GM21529 (cell line): ENCODE data around the gene ZNFX1.
A peak's percentile ranks its signal among the peaks of the same experiment; 100 is the strongest.
"Not testable (repeated sequence)": the region's sequence is repeated elsewhere in the genome, so short reads cannot be mapped to it uniquely, and the experiment has no call there.

ENCODE experiments used
- ATAC-seq: cut with Tn5 transposase; IDR thresholded peaks from one replicate; pipeline ENCODE4 v1.9.1; 2021; ENCODE audit not compliant: unreplicated experiment

Gene ZNFX1

GRCh38 chr20:49252556-49253350 lies 25.1 kb downstream of the ZNFX1 start:
- no peak for ATAC-seq

DNA sequence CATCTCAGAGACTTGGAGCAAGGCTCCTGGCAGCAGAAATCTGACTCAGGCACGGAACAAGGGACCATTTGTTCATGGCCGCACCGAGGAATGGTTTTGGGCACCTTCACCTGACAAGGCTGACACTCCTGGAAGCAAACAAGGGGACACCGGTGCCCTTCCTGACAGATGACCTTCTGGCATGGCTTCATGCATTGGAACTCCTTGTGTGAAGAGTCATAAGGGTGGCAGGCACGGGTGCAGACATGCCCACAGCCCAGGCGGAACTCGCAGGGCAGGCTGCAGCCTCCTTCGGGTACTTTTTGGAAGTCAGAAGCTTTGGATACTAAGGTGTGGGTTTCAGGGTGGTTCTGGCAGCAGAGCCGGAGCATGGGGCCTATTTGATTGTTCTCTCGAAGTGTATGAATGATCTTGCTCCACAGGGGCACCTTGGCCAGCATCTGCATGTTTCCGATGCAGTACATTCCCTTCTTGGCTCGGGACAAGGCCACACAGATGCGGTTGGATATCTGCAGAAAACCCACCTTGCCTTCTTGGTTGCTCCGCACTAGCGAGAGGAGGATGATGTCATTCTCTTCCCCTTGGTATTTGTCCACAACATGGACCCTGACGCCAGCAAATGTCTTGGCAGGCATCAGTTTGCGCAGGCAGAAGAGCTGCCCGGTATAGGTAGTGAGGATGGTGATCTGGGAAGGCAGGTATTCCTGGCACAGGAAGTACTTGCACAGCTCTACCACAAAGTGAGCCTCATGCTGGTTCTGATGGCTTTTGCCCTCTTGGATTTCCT lies 28.8 kb downstream of the ZNFX1 start:
- no peak for ATAC-seq

GRCh38 chr20:49248301-49248700 lies 29.6 kb downstream of the ZNFX1 start:
- ATAC-seq, result no peak

GRCh38 chr20:49247792-49248191 lies 30.1 kb downstream of the ZNFX1 start:
- no peak for ATAC-seq

DNA sequence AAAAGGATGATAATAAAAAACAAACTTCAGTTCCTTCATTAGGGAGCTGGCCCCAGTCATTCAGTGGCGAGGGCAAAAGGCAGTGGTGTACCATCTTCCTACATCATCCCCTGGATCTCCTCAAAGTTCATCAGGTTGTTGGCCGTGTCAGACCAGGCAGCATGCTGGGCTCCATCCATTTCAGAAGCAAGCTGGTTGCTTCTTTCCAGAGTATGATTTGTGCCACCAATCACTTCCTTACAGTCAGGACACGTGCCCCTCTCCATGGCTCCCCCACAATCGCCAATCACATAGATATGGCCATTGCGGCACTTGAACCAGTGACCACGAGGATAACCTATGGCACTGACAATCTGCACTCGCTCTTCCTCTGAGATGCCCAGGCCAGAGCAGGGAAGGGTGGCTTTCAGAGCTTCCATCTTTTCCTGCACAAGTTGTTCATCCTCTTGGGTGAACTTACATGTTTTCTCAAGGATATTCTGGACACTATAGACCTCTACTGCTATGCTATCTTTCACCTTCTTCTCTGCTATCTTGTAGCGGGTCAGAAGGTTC lies 30.6 kb downstream of the ZNFX1 start:
- ATAC-seq, result no peak

DNA sequence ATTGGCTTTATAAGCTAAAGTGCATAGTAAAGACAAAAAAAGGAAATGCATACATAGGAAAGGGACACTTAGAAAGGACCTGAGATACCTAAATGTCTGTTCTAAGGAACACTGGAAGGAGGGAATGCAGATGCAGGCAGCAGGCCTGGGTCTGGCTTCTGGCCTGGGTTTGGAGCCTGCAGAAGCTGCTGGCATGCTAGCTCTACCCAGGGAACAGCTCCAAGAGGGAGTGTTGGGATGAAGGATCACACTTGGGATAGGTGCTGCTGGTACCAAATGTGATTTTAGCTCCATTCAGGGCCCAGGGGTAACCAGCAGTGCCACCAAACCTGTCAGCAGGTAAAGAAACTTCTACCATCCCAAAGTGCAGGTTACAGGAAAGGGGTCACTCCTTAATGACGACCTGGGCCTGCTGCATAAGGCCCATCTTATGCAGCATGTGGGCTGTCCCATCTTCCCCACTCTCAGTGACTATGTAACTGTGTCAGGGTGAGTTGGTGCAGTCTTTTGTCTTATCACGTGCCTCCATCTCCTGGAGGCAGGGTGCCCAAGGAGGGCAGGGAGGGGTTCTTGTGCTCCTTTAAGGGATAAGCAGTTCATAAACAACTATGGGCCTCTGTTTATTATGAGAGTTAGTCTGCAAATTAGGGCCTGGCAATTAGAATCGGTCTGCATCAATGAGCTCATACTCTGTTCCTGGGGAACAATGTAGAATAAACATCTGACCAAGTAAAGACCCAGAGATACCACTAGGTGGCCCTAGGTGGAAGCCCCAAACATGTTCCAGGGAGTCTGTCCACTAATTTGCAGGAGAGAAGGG lies 31.7 kb downstream of the ZNFX1 start:
- ATAC-seq, result no peak

DNA sequence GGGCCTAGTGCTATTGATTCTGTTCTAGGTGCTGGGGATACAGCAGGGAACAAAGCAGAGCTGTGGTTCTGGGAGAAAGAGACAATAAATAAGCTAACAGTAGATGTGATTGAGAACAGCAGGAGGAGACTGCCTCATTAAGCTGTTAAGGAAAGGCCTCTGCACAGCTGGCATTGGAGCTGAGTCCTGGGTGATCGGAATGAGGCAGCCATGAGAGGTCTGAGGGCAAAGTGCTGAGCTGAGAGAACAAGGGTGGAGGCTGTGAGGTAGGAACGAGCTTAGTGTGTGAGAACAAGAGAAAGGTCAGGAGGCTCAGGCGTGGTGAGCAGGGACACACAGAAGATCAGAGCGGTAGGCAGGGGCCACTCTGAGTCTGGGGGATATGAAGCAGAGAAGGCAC lies 40.3 kb downstream of the ZNFX1 start:
- no peak for ATAC-seq

GRCh38 chr20:49236301-49236700 lies 41.6 kb downstream of the ZNFX1 start:
- no peak for ATAC-seq

- no peak for ATAC-seq
These were observed 43.0 kb downstream of the ZNFX1 start for GRCh38 chr20:49234831-49235230.

DNA sequence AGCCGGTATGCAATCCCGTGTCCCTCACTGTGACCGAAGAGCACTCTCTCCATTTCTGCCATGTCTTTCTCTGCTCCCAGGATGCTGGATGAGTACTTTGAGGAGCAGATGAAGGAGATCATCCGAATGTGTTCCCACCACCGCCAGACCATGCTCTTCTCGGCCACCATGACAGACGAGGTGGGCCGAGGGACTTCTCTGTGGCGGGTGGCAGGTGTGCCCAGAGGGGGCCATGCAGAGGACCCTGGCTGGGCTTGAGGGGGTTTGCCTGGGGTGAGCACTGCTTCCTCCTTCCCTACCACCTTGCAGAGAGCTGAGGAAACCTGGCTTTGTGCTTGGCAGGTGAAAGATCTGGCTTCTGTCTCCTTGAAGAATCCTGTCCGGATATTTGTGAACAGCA lies 44.6 kb downstream of the ZNFX1 start:
- no peak for ATAC-seq

DNA sequence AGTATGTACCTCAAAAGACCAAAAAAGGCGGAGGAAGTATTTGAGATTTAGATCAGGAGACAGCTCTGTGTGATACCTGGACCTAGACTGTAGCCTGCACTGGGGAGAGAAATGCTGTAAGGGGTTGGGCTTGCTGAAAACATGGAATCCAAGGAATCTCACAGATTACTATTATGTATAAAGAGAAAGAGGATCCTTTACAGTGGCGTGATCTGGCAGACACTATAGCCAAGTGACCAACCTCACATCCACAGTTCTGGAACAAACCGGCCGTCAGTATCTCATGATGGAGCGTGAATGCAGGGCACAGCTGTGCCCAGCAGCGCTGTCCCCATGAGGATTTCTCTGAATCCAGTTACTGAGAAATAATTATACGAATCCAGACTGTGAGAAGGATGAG lies 46.4 kb downstream of the ZNFX1 start:
- no peak for ATAC-seq

- ATAC-seq, result no peak
These were observed 47.2 kb downstream of the ZNFX1 start for GRCh38 chr20:49230561-49231133.

DNA sequence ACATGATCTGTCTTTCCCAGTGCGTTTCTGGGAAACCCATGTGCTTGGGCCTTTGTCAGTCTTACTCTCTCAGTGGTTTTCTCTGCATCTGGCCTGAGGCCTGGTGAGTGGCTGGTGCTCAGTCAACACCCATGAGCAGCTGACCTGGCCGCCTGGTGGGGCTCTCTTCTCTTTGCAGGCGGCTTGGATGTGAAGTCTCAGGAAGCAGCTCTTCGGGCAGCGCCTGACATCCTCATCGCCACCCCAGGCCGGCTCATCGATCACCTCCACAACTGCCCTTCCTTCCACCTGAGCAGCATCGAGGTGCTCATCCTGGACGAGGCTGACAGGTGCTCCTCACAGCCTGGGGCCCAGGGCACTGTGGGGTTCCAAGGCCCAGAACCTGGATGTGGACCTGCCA lies 47.8 kb downstream of the ZNFX1 start:
- ATAC-seq, result no peak

DNA sequence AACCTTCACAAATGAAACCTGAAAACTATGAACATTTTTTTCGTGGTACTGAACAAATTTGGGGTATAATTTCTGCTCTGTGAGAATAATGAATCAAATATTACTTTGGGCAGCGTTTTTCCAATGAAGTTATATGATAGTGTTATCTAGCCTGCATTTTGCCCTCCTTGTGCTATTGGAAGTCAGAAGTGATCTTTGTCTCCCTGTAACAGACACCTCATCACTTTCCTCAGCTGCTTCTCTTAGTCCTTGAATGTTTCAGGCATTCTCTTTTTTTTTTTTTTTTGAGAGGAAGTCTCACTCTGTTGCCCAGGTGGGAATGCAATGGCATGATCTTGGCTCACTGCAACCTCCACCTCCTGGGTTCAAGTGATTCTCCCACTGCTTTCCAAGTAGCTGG lies 48.5 kb downstream of the ZNFX1 start:
- ATAC-seq, result no peak

GRCh38 chr20:49228676-49229075 lies 49.2 kb downstream of the ZNFX1 start:
- no peak for ATAC-seq

DNA sequence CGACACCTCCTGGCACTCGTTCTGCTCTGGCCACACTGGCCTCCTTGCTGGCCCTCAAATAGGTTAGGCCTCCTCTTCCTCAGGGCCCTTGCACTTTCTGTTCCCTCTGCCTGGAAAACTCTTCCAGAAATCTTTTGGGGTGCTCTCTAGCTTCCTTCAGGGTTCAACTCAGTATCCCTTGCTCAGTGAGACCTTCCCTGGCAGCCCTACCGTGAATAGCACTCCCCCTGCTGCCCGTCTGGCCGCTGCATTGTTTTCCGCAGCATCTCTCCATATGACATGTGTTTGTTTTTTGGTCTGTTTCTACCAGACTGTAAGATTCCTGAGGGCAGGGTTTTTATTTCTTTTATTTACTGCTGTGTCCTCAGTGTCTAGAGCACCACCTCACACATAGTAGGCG lies 52.0 kb downstream of the ZNFX1 start:
- ATAC-seq, result no peak

DNA sequence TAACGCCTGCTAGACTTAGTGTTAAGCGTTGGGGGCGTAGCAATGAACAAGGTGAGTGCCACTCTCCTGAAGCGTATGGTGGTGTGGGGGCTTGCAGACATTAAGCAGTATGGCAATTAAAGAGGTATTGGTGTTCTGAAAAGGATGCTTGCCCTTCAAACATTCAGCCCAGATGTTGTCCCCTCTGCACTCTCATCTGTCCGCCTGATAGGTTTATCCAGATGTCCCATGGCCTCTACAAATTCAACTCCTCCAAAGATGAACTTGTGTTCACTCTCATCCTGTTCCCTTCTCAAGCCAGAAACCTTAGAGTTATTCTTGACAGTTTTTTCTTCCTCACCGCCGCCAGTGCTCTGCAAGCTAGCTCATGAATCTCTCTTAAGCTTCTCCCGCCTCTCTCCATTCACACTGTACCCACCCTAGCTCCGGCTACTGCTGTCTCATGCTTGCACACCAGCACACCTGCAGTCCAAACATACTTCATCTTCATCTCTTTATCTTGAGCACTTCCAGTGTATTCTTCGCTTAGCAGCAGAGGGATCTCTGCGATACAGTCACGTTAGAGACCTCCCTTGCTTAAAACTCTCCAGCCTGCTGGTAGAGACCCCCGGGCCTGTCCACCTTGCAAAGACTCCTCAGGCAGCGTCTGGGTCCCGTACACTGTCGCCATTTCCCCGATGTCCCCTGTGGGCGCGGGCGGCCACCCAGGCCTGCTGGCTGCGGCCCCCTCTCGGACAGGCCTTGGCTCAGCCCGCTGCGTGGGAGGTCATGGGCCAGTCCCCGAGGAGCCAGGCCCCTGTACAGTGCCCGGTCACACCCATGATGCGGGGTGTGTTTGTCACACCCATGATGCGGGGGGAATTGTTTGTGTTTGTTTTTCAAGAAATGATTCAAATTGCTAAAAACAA lies 57.7 kb downstream of the ZNFX1 start:
- ATAC-seq, result no peak

GRCh38 chr20:49219091-49219923 lies 58.5 kb downstream of the ZNFX1 start, which contains the start of gene DDX27:
Gene DDX27 (plus strand): TSS chr20:49219416. CDS start chr20:49219449, 33 bp downstream.
- ATAC-seq, result peak; percentile 81

GRCh38 chr20:49218739-49219090 lies 59.1 kb downstream of the ZNFX1 start:
- not testable (repeated sequence) for ATAC-seq
